ENCODE results near the gene MRPS7. TPM values are rescaled to one million over a fixed set of nuclear protein-coding genes. Genes with fewer than 3 reads are reported as not detected.

The MRPS7 gene
- total and polyA plus RNA-seq, 9 of the 15 experiments (the other 6 are each of a cell fraction or from before 2014, with no cell fraction given): 107 to 244 (median 132) TPM

GRCh38 chr17:75240394-75241142 lies 21.1 kb upstream of the MRPS7 start:
- POLR2A ChIA-PET: interaction anchor here (0.6 to 3.1 kb wide), 23 partner anchors 9 to 513 kb away, joined by 3 to 38 read pairs (median 4); partner anchors contain the start of genes ARMC7, GGA3, MIF4GD and MRPS7
- Histone ChIP-seq H2AFZ (ENCODE audit: low read depth, low read length) (no peak overlapping the region), H3K36me3 (ENCODE audit: control insufficient read depth, insufficient read depth, low read length) (peaks cover 98% of the 10 kb centered on the region), H3K9me3 (replicated peaks; ENCODE audit: control insufficient read depth, insufficient read depth, low read depth, low read length) (no peaks in the 10 kb centered on the region), H3K27ac (ENCODE audit: extremely low read depth, low read depth, low read length) (peak overlapping the region; percentile 23; the same call in 2 of the 3 replicates), H3K79me2 (ENCODE audit: control insufficient read depth, insufficient read depth, low read length) (no peaks in the 10 kb centered on the region), H3K9me1 (ENCODE audit: control insufficient read depth, insufficient read depth, low read length) (no peaks in the 10 kb centered on the region), H3K4me3 (no peak overlapping the region), H4K20me1 (replicated peaks; ENCODE audit: control insufficient read depth, insufficient read depth, low read length) (peaks cover 27% of the 10 kb centered on the region), H3K27me3 (ENCODE audit: control insufficient read depth in 2 of 2, insufficient read depth in 2 of 2, low read length in 2 of 2) (no peaks in the 10 kb centered on the region), H3K4me2 (ENCODE audit: insufficient read depth, low read length) (no peak overlapping the region; the same call in 1 of the 2 replicates), H3K4me1 (replicated peaks in 1 of 2; ENCODE audit: control insufficient read depth in 2 of 2, insufficient read depth in 2 of 2, low read length in 2 of 2) (peaks cover 19 to 41% of the 10 kb centered on the region in 2 experiments), H3K9ac (ENCODE audit: insufficient read depth in 1 of 2, low read depth in 2 of 2, low read length in 2 of 2) (peak overlapping the region; percentile 16 to 38; a peak in 2 of 4 replicates)
- in situ Hi-C loops (cut with MboI): no loop called here
- ATAC-seq (peak; percentile 91), FAIRE-seq (peak; percentile 83), DNase-seq (ENCODE audit: extremely low read depth in 1 of 4, low spot score in 3 of 4) (peak; percentile 82 to 88 (median 84))
- BruUV-seq (replicated peaks): no TSS peak
- WGBS (ENCODE audit: insufficient coverage, low coverage, missing lambda C conversion rate): 50% methylated on average over 22 of the region's 23 CpGs
- intact Hi-C loops (cut with micrococcal nuclease): loop anchor here (2.0 kb wide), 1 partner anchor 20 kb away; the partner anchor contains the start of genes GGA3 and MRPS7
- CTCF ChIA-PET (ENCODE audit: low intra/inter-chr PET ratio): interaction anchor here (0.9 to 3.1 kb wide), 6 partner anchors 21 to 507 kb away, joined by 3 to 20 read pairs (median 4); partner anchors contain the start of genes GGA3, MIF4GD and MRPS7
- TF ChIP-seq MYBL2 (IDR thresholded peaks at IDR 0.05; ENCODE audit: low read depth): no peak
- no peak for TF ChIP-seq MYBL2 (CRISPR knock-in tag; IDR thresholded peaks at IDR 0.05; ENCODE audit: borderline replicate concordance)
- TF ChIP-seq HES1 (IDR thresholded peaks at IDR 0.05; ENCODE audit: low read depth): no peak
- no peak for TF ChIP-seq ZNF586 (CRISPR knock-in tag; conservative IDR thresholded peaks at IDR 0.05)
- TF ChIP-seq ZFP36 (IDR thresholded peaks at IDR 0.05; ENCODE audit: low read depth, low read length, partially characterized antibody): no peak
- no peak for TF ChIP-seq ZNF518B (CRISPR knock-in tag; IDR thresholded peaks at IDR 0.05)
- TF ChIP-seq ARID4B (CRISPR knock-in tag; IDR thresholded peaks at IDR 0.05): peak; percentile 62; the same call in 1 of the 2 replicates
- TF ChIP-seq BHLHE40 (IDR thresholded peaks at IDR 0.05; ENCODE audit: low read length): no peak
- no peak for TF ChIP-seq THRB (CRISPR knock-in tag; conservative IDR thresholded peaks at IDR 0.05)
- TF ChIP-seq POLR2B (IDR thresholded peaks at IDR 0.05; ENCODE audit: low read depth, partially characterized antibody): no peak

Measured in K562 (cell line).